PFSK-1 (cell line): ENCODE results near the gene FAR2.

Experiments used
- POLR2AphosphoS5 ChIP-seq: IDR thresholded peaks from 2 replicates; pipeline ENCODE4 v1.6.1; 2012; ENCODE audit warnings: low read depth, mild to moderate bottlenecking, control low read depth, low read length, moderate library complexity
- SIN3A ChIP-seq: IDR thresholded peaks from 2 replicates; pipeline ENCODE4 v1.6.1; 2012; ENCODE audit warnings: mild to moderate bottlenecking, low read length, moderate library complexity, borderline replicate concordance; ENCODE audit not compliant: insufficient read depth
- TAF1 ChIP-seq: IDR thresholded peaks from 2 replicates; pipeline ENCODE4 v1.6.1; 2012; ENCODE audit warnings: low read length, control low read depth, borderline replicate concordance; ENCODE audit not compliant: insufficient read depth
- TF ChIP-seq, protein P1 (sequence below), 2 experiments: IDR thresholded peaks; 2 replicates each; pipeline versions ENCODE4 v1.6.1 to v1.8.0; 2011 to 2012; ENCODE audit warnings: low read depth in 2 of 2, low read length in 2 of 2, control low read depth in 1 of 2, inconsistent platforms in 1 of 2, mild to moderate bottlenecking in 1 of 2, moderate library complexity in 1 of 2; ENCODE audit not compliant: insufficient read depth in 1 of 2

DNA sequence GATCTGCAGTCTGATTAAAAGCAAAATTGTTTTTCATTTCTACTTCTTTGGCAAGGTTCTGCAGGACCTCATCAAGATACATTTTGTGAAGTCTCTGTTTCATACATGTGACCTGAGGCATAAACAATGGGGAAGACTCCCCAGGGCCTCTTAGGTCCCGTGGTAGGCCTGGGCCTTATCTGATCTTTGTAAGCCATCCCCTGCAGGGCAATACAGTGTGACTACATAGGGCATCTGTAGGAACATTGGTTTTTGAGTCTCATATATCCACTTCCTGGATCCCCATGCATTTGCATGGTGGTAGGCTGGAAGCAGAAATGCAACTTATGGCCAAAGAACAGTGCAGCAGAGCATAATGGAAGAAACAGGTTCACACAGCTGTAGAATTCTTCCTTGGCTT lies 6.0 kb downstream of the FAR2 start:
- TF ChIP-seq, protein P1, sequence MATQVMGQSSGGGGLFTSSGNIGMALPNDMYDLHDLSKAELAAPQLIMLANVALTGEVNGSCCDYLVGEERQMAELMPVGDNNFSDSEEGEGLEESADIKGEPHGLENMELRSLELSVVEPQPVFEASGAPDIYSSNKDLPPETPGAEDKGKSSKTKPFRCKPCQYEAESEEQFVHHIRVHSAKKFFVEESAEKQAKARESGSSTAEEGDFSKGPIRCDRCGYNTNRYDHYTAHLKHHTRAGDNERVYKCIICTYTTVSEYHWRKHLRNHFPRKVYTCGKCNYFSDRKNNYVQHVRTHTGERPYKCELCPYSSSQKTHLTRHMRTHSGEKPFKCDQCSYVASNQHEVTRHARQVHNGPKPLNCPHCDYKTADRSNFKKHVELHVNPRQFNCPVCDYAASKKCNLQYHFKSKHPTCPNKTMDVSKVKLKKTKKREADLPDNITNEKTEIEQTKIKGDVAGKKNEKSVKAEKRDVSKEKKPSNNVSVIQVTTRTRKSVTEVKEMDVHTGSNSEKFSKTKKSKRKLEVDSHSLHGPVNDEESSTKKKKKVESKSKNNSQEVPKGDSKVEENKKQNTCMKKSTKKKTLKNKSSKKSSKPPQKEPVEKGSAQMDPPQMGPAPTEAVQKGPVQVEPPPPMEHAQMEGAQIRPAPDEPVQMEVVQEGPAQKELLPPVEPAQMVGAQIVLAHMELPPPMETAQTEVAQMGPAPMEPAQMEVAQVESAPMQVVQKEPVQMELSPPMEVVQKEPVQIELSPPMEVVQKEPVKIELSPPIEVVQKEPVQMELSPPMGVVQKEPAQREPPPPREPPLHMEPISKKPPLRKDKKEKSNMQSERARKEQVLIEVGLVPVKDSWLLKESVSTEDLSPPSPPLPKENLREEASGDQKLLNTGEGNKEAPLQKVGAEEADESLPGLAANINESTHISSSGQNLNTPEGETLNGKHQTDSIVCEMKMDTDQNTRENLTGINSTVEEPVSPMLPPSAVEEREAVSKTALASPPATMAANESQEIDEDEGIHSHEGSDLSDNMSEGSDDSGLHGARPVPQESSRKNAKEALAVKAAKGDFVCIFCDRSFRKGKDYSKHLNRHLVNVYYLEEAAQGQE (IDR thresholded peaks at IDR 0.05; ENCODE audit: insufficient read depth in 1 of 2, low read depth in 2 of 2, low read length in 2 of 2) = no peak
- TF ChIP-seq SIN3A (no peak), TAF1 (no peak), POLR2AphosphoS5 (no peak)
